Measurements from ENCODE around the gene RAD51D.
A peak's percentile ranks its signal among the peaks of the same experiment; 100 is the strongest.
"Not testable (repeated sequence)": the region's sequence is repeated elsewhere in the genome, so short reads cannot be mapped to it uniquely, and the experiment has no call there.

Gene RAD51D

DNA sequence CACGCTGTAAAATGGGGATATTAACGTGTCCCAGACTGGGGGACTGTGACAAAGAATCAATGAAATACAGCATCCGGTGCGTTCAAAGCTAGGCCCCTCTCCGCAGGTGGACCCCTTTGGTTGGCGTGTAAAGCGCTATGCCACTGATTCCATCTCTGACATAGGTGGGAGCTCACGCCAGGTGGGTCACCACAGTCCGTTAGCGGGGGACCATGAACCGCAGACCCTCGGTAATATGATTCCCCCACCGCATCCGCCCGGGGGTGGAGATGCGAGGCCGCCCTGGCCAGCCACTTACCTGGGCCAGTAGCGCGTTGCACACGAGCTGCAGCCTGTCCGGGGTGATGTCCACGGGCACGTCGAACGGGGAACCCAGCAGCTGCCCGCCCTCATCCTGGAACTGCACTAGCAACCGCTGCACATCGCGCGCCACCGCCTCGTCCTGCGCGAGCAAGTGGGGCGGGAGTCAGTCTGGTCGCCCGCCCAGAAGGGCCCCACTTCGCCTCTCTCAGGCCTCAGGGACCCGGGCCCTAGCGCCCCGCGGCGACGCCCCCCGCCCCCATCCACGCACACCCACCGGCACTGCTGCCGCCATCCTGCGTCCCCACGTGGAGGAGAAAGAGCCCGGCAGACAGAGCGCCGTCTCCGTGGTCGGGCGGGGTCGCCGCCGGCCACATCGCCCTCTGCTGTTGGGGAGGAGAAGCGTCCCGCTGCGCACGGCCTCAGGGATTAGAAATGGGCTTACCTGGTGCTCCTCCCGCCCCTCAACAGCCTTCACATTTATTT, 22.2 kb upstream of the RAD51D start, which contains the start of gene NLE1:
Gene NLE1, minus strand, starts transcription at position 623 of the 786 bp plus-strand sequence. Its CDS starts 28 bp downstream, at position 595.
- DNase-seq (ENCODE audit: low read depth): peak; percentile 30

DNA sequence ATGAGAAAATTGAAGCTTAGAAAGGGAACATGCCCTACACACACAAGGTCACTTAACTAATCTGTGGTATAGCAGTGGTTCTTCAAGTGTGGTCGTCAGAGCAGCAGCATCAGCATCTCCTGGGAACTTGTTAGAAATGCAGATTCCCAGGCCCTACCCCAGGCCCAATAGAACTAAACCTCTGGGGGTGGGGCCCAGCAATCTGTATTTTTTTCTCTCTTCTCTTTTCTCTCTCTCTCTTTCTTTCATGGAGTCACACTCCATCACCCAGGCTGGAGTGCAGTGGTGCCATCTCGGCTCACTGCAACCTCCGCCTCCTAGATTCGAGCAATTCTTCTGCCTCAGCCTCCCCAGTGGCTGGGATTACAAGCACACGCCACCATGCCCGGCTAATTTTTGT, 18.6 kb upstream of the RAD51D start:
- DNase-seq (ENCODE audit: low read depth): no peak

DNA sequence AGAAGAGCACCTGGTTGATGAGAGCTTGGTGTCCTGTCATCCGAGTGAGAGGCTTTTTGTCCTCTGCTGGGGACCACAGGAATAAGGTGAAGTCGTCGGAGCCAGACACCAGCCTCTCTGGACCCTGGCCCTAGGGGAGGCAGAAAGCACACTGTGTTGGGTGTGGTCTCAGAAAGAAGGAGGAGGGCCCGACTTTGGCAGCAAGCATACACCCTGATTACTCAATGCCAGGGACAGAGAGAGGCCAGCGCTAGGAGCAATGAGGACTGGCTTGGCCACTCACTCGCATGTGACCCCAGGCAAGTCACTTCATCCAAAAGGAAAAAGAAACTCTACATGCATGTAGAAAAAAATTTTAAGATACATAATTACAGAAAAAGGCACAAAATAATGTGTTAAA, 15.7 kb upstream of the RAD51D start:
- DNase-seq (ENCODE audit: low read depth): no peak

DNA sequence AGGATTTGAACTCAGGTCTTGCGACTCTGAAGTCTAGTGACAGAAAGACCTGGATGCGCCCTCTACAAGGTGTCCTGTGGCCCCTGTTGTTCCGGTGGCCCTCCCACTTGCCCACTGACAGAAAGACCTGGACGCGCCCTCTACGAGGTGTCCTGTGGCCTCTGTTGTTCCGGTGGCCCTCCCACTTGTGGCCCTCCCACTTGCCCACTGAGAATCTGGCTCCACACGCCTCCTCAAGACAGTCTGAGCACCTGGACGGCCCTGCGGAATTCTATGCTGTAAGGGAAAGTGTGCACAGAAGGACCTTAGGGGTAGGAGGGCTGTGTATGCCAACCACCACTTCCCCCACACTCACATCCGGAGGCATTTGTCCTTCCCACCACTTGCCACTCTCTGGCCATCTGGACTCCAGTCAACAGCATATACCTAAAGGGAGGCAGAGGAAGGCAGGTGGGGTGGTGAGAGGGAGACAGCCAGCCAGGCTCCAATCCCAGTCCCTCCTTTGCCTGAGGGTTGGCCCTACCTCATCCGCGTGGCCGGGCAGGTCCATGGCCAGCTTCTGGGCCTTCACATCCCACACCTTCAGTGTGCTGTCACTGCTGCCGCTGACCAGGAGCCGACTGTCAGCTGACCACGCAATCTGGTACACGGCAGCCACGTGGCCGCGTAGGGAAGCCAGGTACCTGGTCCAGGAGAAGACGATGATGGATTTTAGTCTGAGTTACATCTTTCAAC, 13.3 kb upstream of the RAD51D start:
- no peak for DNase-seq (ENCODE audit: low read depth)

DNA sequence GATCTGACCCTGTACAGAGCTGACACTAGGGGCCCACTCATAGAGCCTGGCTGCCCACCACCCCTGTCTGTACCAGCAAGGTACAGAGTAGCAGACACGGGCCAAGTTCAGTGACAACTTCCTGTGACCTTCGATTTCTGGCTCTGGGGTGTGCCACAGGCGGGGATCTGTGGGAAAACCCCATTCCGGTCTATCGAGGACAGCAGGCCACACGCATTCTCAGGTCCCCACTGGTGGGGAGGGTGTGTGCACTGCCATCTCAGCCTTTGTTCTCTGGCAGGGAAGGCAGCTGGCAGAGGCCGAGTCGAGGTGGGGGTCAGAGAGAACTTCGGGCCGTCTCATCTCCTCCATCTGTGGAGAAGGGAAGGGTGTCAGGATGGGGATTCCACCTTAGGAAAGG, 12.4 kb upstream of the RAD51D start:
- no peak for DNase-seq (ENCODE audit: low read depth)

DNA sequence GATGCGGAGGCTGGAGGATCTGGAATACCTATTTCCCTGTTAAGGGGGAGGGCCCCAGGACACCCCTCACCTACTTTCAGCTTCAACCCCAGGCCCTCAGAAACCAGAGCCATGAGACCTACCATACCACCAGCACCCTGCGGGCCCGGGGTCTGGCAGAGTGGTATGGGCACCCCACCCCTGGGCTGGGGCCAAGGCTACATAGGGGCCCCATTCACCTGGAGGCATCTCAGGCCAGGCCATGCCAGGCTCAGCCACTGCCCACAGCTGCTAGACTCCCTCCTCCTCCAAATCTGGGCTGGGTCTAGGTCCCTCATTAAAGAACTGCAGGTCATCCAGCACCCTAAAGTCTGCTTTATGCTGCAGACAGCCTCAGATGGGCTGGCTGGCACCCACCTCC, 10.7 kb upstream of the RAD51D start:
- no peak for DNase-seq (ENCODE audit: low read depth)

DNA sequence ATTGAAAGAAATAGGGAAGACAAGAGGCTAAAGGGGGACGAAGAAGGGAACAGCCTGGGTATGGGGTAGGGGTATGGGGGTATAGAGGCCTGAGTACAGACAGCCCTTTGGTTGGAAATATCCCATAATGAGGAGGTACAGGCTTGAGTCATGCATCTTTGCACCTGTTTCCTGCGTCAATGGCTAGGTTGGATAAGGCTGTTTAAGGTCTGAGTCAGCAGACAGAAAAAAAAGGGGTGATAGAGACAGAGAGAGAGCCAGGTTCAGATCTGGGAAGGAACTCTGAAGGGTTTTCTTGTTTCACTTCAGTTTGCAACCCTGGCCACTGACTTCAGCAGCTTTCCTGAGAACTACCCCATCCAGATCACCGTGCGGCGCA, 10.3 kb upstream of the RAD51D start:
- no peak for DNase-seq (ENCODE audit: low read depth)

DNA sequence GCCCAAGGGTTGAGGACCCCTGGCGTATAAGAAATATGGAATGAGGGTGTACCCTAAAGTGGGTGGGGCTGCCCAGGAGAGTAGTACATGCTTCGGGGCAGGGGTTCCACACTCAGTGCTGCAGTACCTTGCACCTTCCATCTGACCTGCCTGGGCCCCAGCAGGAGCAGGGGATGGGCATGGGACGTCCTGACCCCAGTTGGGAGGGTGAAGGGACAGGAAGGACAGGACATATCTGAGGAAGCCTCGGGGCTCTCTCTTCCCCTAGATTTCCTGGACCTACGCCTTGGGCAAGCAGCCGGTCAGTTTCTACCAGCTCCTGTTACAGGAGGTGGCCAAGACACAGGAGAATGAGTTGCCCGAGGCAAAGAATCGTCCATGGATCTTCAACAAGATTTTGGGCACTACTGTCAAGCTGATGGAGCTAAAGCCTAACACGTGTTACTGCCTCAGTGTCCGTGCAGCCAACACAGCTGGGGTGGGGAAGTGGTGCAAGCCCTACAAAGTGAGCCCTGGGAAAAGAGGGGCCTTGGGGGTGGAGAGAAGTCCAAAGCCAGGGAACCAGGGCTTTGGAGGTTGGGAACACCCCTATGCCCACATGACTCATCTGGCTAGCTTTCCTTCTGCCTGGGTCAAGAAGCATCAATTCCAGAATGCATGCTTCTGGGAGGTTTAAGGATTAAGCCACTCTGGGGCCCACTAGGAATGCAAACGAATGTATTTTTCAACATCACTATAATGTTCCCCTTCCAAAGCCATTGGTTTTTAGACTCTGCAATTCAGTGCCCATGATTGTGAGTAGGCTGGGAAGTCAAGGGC, 9.7 kb upstream of the RAD51D start:
- no peak for DNase-seq (ENCODE audit: low read depth)

DNA sequence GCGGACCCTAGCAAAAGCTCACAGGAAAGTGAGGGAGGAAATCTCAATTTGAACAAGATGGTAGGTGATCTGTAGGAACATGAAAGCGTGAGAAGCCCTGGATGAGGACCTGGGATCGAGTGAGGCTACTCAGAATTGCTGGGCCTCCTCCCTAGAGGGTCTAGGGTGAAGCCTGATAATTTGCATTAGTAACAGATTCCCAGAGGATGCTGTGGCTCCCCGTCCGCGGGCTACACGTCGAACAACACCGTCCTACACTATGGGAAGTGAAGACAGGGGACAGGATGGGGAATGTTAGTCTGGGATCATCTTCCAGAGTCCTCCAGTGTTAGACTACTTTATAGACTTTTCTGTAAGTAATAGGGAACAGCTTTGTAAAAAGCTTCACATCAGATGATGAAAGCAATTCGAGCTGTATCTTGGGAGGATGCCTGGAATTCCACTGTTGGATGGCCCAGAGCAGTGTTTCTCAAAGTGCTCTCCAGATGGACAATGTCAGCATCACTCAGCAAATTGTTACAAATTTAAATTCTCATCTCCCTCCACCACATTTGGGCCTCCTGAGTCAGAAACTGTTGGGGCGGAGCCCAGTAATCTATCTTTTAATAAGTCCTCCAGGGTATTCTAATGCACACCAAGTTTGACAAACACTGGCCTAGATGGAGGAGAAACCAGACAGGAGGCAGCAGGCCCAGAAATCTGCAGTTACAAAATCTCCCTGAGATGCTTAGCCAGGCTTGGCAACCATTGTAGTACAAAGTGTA, 8.3 kb upstream of the RAD51D start:
- DNase-seq (ENCODE audit: low read depth): no peak

DNA sequence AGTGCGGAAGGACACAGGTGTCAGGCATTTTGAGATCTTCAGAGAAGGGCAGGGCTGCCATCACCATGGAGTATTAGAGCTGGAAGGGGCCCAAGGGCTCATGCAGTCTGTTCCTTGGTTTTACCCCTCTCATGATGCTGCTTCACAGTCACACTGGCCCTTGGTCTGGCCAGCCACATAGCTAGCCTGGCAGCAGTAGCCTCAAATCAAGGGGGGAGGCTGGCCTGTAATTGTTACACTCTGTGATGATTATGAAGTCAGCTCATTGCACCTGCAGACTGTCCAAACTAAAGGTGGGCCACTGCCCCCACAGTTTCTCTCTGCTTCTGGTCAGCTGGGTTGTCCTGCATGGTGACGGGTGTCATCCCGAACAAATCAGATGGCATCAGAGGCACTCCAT, 1.7 kb upstream of the RAD51D start, which contains the start of gene FNDC8:
Gene FNDC8, plus strand, starts transcription at position 301 of the 400 bp plus-strand sequence. Its CDS starts 79 bp downstream, at position 380.
- no peak for DNase-seq (ENCODE audit: low read depth)

DNA sequence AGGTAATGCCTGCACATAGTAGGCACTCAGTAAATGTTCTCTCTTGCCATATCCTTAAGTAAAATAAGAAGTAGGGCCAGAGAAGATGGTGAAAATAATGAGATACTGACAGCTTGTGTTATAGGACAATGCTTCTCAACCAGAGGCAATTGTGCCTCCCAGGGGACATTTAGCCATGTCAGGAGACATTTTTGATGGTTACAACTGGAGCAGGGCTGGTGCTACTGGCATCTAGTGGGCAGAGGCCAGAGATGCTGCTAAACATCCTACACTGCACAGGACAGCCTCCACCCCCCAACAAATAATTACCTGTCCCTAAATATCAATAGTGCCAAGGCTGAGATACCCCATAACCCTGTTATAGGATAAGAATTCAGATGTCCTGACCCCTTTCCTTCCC, 1.7 kb downstream of the RAD51D start:
- DNase-seq (ENCODE audit: low read depth): no peak

DNA sequence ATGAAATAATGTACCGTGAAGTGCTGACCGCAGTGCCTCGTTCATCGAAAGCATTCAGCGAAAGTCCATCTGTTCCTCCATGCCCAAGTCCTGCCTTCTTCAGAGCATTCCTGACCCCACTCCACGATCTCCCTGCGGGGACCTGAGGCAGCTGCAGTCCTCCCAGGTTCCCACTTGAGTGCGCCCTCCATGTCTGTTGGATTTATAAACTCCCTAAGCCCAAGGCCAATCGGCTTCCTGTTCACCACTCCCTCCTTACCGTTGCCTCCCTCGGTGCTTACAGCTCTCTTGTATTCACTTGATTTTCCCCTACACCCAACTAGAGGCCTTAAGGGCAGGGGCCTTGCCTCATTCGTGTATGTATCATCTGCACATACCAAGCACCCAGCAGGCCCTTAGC, 2.8 kb downstream of the RAD51D start:
- no peak for DNase-seq (ENCODE audit: low read depth)

DNA sequence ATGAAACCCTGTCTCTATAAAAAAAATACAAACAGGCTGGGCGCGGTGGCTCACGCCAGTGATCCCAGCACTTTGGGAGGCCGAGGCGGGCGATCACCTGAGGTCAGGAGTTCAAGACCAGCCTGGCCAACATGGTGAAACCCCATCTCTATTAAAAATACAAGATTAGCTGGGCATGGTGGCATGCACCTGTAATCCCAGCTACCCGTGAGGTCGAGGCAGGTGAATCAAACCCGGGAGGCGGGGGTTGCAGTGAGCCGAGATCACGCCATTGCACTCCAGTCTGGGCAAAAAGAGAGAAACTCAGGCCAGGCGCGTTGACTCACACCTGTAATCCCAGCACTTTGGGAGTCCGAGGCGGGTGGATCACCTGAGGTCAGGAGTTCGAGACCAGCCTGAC, 8.9 kb downstream of the RAD51D start:
- DNase-seq (ENCODE audit: low read depth): not testable (repeated sequence)

DNA sequence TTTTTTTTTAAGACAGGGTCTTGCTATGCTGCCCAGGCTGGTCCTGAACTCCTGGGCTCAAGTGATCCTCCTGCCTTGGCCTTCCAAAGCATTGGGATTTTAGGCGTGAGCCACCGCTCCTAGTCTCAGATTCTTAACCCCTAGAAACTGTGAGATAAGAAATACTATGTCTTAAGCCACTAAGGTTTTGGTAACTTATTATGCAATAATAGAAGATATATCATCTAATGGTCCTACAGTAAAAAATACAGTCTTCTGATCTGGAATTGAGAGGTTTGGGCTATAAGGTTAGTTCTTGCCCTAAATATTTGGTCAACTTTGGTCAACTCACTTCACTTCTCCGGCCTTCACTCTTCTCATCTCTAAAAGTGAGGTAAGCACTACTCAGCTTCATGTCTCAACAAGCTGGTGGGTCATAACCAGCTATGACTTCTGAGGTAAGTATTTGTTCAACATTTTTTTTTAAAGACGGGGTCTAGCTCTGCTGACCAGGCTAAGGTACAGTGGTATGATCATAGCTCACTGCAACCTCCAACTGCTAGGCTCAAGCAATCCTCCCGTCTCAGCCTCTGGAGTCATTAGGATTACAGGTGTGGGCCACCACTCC, 14.7 kb downstream of the RAD51D start:
- no peak for DNase-seq (ENCODE audit: low read depth)

DNA sequence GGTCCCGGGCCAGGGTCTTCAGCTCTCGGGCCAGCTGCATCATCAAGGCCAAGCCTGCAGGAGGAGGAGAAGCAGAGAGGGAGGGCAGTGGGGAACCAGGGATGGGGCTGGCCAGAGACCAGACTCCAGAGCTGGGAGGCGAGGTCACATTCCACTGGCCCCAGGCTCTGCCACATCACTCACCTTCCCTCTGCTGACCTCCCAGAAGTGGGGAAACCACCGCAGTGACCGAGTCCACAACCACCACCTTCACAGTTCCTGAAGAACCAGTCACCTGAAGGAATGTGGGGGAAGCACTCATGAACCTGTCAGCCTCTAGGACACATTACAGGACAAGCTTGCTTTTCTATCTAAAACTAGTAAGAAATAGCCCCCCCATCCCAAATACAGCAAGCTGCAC, 16.4 kb downstream of the RAD51D start:
- no peak for DNase-seq (ENCODE audit: low read depth)

DNA sequence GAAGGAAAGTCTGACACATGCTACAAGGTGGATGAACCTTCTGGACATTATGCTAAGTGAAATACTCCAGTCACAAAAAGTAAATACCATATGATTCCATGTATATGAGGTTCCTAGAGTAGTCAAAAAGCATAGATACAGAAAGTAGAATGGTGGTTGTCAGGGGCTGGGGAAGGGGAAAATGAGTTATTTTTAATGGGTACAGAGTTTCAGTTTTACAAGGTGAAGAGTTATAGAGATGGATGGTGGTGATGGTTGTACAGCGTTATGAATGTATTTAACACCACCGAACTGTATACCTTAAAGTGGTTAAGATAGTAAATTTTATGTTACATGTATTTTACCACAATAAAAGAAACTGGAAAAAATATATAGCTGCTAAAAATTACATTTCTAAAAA, 17.9 kb downstream of the RAD51D start:
- DNase-seq (ENCODE audit: low read depth): no peak

DNA sequence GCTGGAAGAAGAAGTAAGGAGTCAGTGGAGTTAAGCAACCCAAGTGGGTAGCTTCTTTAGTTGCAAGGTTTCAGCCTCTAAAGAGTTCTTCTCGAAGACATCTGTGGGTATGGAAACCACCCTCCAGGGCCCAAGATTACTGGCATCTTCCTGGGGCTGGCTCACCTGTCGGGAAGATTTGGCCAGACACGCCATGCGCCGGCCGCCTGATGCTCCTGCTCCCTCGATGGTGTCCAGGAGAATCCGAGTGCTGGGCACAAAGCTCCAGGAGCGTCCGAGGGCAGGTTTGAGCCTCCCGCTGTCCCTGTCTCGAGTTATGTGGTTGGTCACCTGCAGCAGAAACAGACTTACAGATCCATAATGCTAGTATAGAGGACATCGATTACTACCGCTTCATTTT, 18.6 kb downstream of the RAD51D start:
- no peak for DNase-seq (ENCODE audit: low read depth)

DNA sequence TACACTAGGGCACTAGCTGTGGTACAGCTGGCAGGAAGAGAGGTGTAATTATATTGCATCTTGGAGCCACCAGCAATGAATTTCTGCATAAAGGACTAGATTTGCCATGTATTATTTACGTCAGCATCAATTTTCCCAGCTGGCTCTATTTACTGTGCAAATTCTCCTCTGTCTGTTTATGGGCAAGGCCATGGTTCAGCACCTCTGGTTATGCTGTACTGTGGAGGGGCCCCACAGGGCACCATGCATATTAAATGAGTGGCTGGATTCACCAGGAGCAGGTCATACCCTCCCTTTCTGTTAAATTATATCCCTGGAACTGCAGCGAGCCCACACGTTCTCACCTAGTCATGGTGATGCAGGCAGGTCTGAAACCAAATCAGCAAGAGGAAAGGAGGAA, 19.8 kb downstream of the RAD51D start:
- no peak for DNase-seq (ENCODE audit: low read depth)

DNA sequence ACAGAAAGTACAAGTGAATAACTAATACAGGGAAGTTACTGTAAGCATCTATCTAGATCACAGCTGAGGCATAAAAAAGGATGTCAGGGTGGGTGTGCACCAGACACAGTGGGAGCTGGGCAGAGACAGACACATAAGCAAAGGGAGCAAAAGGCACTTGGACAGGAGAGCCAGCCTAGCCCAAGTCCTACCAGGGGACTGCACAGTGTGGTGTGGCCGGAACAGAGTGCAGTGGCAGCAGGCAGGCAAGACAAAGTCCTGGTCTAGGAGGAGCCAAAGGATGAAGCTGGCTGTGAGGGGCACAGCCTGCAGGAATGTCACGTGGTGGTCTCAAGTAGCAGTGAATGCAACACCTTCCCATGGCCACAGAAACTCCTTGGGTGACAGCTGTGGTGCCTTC, 21.9 kb downstream of the RAD51D start:
- no peak for DNase-seq (ENCODE audit: low read depth)

DNA sequence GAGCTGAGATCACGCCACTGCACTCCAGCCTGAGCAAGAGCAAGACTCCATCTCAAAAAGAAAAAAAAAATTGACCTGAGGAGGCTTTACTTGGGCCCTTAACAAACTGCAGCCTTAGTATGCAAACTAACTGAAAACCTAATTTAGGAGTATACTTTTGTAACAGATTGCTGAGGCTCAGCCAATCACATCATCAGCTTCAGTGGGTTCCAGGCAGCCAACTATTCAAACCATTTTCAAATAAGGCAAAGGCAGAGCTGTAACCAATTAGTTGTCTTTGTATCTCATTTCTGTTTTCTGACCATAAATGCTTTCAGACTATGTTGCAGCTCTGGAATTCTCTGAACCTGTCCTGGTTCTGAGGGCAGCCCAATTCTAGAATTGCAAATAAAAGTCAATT, 23.9 kb downstream of the RAD51D start:
- DNase-seq (ENCODE audit: low read depth): no peak

DNA sequence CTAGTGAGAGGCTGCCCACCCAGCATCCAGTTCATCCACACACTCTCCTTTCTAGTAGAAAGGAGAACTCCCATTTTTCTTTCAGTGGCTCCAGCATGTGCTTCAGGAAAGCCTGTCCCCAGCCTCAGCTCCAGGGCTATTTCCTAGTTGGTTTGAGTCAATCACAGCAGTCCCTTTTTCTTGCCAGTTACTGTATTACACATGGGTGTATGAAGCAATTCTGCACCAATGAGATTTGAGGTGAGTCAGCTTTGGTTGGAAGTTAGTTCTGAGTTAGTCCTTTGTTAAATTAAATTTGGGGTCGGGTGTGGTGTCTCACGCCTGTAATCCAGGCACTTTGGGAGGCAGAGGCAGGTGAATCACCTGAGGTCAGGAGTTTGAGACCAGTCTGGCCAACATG, 24.8 kb downstream of the RAD51D start:
- DNase-seq (ENCODE audit: low read depth): peak; percentile 72

Data from non-pigmented ciliary epithelial cell (primary cell).